ENCODE data around the gene SLC39A7.

Gene SLC39A7

DNA sequence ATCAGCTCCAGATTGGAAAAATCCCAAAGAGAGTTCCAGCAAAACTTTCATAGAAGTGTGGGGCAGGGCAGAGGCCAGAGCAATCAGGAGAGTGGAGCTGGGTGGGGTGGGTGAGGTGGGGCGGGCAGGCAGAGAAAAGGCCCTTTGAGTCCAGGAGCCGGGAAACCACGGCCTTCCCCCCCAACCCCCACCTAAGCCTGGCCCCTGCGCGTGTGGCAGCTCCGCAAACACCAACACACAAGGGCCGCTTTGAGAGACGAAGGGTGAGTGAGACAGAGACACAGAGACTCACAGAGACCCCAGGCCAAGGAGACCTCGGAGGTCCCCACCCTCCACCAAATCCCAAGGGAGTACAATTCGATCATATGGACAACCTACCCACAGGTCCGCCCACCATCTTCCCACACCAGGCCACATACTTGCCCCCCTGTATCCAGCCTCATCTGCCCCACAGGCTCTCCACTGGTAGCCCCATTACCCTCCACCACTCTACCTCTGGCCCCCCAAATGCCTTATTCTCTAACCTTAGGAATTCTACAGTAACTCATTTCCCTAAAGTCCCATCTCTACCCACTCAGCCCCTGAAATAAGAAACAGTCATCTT lies 10.1 kb upstream of the SLC39A7 start:
- DNase-seq = no peak

DNA sequence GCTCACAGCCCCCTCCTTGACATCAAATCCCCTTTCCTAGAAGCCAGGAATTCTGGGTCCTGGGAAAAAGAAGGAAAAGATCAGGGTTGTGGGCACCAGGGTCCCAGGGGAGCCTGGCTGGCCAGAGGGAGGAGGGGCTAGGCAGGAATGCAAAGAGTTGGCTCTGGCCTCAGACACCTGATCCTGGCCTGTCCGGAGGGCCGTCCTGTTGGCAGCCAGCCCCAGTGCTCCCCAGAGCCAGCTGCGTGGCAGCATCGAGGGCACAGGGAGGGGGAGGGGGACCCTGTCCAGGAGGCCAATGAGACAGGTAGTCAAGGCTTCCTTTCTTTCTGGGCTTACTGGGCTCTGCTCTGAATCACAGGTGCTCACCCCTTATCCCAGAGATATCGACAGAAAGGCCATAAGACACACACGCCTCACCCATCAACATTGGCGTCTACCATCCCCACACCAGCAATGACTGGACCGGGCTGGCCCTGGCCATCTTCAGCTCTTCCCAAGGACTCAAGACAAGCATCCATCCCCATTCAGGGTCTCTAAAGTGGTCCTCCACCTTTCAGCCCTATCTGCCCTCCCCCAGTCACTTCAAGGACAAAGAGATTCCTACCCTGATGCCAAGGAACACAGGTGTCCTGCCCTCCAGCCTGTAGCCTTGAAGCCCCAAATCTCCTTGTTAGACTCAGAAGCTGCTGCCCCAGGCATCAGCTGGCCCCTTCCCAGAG lies 9.1 kb upstream of the SLC39A7 start:
- no peak for DNase-seq

DNA sequence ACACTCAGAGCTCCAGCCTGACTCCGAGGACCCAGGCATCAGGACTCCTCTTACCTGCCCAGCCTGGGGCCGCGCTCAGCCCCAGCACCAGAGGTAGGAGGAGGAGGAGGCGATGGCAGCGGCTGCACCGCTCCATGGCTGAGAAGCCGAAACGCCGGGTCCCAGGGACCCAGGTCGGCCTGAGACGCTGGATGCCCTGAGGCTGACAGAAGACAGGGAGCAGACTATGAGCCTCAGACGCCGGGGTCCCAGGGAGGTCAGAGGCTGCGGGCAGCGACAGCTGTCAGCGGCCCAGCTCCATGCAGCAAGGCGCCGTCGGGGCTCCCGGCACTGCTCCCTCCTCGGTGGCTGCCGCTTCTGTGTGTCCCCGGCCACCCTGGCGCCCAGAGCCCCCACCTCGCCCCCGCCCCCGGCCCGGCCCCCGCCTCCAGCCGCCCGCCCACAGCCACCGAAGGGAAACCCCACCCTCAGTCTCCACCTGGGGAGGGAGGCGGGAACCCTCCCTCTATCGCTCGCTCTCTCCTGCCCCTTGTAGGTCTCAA lies 8.5 kb upstream of the SLC39A7 start, which contains the start of gene COL11A2:
Gene COL11A2 (minus strand): TSS at position 363 of the 542 bp plus-strand sequence. CDS start 227 bp downstream, at position 136.
- peak; percentile 19 for DNase-seq

DNA sequence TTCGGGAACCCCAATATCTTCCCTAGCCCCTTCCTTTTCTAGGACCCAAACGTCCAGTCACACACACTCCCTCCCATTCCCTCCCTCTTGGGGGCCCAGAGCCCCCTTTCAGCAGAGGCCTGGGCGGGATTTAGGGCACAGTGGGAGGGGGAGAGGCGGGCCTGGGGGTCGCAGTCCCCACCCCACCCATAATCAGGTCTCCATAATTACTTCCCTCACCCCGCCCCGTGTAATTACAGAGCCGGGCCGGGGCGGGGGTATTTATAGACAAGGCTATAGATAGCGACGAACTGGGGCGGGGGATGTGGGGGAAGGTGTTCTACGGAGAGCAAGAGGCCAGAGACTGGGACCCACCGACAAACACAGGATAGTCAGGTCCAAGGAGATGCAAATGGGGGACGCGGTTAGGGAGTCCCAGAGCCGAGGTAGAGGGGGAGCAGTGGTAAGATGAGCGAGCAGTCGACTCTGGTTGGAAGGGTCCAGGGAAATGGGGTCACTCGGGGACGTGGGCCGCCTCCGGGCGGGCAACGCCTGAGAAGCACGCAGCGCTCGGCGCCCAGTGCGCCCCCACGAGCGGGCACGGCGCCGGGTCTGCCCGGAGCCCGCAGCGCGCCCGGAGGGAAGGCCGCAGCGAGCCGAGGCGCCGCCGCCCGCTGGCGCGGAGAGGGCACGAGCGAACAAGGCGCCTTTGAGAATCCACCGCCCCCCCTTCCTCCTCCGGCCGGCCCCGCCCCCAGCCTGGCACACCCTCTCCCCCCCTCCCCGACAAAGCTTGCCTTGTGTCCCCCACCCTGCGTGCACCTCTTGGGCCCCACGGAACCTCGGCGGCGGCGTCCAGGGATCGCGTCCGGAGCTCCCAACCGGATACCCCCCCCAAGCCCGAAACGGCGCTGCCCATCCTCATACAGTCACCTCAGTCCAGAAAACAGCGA lies 7.7 kb upstream of the SLC39A7 start:
- peak; percentile 19 for DNase-seq

DNA sequence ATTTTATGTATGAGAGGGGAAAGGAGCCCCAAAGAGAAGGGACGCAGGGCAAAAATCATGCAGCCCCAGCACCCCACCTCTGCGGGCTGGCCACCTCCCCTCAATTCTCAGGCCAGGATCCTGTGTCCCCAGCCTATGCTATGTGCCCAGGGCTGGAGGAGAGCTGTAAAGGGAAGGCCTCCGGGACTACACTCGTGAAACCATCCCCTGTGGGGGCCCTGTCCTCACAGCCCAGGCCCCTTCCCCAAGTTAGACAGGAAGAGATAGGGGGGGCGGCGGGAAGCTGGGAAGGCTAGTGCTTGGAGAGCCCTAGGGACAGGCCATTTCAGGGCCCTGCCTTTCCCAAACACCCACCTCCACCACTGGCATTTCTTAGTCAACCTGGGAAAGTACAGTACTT lies 7.0 kb upstream of the SLC39A7 start:
- no peak for DNase-seq

DNA sequence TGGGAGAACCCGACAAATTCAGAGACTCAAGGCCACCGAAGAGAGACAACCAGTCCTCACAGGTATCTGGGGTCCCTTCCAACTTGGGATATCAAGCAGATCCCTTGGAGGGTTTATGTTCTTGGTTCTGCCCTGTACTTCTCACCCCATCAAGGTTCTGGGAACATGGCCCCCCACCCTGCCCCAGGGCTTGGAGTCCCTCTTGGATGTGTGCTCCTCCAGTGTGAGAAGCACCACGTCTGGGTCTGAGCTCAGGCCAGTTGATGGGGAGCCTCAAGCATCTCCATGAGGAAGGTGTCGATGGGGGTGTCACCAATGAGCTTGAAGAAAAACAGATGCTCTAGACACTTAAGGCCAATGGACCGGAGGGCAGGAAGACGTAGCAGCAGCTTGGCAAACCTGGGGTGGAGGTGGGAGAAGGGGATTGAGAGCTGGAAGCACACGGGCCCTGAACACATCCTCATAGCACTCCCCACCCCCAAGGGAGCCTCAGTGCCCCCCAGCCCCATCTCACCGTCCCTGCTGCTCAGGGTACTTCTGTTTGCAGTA lies 6.2 kb upstream of the SLC39A7 start:
- no peak for DNase-seq

DNA sequence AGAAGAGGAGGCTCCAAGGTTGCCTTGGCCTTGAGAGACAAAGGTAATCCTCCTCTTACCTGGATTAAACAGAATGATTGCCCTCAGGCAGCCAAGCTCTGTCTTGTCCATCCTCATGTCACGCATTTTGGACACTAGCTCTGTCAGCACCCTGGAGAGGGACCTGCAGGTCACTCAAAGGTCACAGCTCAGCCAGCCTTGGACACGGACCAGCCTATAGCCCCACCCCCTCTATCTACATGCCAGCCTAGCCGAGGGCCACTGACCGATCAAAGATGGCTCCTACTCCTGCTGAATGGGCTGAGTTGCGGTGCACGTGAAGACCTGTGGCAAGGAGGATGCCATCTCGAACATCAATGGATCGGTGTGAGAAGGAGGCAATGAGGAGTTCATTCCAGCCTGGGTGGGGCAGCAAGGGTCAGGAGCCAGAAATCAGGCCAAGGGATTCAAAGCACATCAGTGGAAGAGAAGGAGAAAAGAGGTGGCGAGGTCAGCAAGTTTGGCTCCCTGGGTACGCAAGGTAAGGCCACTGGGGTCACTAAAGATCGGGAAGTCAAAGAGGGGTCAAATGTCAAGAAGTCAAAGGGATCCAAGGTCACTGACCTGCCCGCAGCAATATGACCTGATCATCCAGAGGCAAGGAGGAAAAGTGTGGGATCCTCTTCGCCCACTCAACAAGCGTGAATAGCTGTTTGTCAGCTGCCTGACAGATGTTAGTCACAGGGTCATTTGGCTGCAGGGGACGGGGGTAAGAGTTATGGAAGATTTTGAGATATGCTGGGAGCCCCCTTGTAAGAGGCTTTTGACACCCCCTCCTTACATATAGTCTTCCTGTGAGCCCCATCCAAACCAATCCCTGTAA lies 5.1 kb upstream of the SLC39A7 start:
- no peak for DNase-seq

DNA sequence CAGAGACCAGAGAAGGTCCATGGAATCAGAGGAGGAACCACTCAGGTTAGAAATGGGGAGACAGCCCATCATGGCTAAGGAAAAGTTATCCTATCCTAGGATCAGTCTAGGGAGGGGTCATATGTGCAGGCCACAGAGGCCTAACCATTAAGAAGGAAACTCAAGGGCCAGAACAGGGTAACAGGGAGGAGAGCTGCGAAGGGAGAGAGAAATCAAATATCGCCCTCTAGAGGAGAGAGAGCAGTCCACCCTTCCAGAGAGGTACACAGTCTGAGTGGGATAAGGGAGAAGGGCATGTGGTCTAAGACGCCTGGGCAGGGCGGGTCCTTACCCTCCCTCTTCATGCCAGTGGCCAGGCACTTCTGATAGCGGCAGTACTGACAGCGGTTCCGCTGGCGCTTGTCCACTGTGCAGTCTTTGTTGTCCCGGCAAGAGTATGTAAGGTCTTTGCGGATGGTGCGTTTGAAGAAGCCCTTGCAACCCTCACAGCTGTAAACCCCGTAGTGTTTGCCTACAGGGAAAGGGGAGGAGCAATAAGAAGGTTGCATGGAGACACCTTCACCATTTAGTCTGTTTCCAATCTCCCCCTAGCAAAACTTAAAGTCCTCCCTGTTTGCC lies 3.1 kb upstream of the SLC39A7 start:
- DNase-seq = peak; percentile 28

DNA sequence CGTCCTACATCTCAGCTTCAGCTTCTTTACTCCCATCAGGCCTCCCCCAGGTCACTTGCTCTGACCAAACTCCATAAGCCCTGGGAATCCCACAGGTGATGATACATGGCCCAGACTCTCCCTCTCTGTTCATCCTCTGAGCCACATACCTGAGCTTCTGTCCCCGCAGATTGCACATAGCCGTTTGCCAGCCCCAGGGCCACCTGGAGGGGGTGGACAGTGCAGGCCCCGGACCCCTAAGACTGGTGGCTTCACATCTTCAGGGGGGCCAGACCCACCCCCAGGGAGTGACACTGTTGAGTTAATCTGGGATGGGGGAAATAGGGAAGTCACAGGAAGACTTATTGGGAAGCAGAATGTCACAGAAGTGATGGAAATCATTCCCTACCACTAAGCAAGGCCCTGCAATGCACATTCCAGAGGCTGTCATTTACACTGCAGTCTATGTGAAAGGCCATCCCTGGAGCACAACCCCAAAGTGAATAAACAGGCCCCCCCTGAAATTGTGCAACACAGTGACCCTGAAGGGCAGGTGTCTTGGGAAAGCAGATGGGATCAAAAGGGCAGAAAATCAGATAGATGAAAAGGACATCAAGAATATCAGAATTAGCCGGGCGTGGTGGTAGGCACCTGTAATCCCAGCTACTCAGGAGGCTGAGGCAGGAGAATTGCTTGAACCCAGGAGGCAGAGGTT lies 2.4 kb upstream of the SLC39A7 start:
- no peak for DNase-seq

DNA sequence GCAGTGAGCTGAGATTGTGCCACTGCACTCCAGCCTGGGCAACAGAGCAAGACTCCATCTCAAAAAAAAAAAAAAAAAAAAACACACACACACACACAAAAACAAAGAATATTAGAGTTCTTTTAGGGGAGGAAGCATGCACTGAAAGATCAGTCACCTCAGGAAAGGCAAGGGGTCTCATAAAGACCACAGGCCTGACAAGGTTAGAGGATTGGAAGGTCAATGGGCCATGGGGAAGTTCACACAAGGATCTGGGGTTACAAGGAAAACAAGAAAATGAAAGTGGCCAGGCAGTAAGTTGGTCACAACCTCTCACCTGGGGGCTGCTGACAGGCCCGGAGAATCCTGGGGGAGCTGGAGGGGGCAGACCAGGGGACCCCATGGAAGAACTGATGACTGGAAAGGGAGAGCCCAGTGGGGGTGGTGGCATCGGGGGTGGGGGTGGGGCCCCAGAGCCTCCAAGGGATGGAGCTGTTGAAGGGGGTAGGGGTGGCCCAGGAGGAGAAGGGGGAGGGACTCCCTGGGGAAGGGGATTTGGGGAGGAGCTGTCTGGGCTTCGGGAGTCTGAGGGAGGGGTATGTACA lies 1.7 kb upstream of the SLC39A7 start:
- DNase-seq = no peak

DNA sequence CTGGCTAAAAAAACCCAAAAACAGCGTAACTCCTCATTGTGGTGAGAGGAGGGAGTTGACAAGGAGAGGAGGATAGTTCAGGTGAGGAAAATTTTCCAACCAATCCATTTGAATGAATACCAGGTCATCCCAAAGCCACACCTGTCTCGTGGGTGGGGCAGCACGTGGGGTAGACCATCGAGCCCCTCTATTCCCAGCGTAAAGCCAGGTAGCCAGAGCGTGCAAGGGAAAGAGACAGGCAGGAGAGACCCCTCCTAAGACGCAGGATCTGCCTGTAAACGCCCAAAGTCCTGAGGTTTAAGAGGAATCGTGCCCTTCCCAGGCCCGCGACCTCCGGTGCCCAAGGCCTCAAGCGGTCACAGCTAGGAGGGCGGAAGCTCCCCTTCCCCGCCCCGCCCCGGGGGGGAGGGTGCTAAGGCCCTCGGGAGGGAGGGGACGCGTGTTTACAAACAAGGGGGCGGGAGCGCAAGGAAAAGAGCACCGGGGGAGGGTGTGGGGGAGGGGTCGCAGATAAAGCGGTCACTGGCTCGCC lies 914 bp upstream of the SLC39A7 start:
- DNase-seq = peak; percentile 71

DNA sequence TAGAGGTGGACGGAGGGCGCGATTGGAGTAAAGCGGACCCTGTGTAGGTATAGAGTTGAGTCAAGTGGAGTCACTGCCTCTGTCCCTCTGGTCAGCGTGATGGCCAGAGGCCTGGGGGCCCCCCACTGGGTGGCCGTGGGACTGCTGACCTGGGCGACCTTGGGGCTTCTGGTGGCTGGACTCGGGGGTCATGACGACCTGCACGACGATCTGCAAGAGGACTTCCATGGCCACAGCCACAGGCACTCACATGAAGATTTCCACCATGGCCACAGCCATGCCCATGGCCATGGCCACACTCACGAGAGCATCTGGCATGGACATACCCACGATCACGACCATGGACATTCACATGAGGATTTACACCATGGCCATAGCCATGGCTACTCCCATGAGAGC lies 479 bp downstream of the SLC39A7 start:
- DNase-seq = no peak

DNA sequence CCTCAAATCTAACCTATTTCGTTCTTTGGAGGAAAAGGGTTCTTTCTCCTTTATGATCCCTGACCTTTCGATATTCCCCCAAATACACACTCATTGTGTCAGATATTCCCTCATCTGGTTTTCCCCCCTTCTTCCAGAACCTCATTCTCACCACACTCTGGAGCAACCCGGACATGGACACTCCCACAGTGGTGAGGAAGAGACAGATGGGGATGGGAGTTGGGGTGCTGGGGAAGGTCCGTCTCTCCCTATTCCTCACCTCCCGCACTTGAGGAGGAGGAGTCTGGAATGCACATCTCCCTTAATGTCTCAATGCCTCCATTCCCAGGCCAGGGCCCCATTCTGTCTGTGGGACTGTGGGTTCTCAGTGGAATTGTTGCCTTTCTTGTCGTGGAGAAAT lies 1.3 kb downstream of the SLC39A7 start:
- no peak for DNase-seq

DNA sequence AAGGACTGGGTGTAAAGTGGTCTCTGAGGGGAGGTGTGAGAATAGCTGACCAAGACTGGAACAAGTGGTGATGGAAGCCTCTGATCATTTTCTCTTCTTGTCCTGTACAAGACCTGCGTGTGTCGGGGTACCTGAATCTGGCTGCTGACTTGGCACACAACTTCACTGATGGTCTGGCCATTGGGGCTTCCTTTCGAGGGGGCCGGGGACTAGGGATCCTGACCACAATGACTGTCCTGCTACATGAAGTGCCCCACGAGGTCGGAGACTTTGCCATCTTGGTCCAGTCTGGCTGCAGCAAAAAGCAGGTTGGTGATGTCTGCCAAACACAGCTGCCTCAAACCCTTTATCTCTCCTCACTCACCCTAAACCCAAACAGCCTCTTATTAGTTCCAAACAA lies 2.1 kb downstream of the SLC39A7 start:
- no peak for DNase-seq

DNA sequence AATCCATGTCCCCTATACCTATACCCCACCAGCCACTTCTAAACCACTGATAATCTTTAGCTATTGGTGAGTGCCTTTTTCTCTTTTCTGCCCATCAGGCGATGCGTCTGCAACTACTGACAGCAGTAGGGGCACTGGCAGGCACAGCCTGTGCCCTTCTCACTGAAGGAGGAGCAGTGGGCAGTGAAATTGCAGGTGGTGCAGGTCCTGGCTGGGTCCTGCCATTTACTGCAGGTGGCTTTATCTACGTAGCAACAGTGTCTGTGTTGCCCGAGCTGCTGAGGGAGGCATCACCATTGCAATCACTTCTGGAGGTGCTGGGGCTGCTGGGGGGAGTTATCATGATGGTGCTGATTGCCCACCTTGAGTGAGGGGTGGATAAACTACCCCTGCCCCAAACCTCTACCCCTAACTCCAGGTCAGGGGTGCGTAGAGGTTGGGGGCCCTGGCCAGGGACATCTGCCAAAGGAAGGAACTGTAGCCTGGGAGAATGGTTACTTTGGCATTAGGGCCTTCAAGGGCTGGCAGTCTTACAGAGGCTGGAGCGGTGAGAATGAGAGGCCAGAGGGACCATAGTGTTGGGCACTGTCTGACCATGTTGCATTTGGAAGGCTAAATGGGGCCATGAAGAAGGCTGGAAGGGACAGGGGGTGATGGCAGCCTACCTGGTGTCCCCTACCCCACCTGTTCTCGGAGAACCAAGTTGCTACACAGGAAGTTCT lies 2.9 kb downstream of the SLC39A7 start:
- DNase-seq = no peak

DNA sequence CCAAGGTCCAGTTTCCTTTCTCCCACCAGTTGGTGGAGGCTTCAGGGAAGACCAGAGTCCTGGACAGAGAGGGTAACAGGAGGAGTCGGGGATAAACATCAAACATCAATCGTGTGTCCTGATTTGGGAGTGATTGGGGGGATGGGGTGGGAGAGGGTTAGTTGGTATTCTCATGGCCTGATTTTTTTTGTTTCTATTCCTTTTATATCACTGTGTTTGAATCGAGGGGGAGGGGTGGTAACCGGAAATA lies 3.4 kb downstream of the SLC39A7 start:
- DNase-seq = no peak

DNA sequence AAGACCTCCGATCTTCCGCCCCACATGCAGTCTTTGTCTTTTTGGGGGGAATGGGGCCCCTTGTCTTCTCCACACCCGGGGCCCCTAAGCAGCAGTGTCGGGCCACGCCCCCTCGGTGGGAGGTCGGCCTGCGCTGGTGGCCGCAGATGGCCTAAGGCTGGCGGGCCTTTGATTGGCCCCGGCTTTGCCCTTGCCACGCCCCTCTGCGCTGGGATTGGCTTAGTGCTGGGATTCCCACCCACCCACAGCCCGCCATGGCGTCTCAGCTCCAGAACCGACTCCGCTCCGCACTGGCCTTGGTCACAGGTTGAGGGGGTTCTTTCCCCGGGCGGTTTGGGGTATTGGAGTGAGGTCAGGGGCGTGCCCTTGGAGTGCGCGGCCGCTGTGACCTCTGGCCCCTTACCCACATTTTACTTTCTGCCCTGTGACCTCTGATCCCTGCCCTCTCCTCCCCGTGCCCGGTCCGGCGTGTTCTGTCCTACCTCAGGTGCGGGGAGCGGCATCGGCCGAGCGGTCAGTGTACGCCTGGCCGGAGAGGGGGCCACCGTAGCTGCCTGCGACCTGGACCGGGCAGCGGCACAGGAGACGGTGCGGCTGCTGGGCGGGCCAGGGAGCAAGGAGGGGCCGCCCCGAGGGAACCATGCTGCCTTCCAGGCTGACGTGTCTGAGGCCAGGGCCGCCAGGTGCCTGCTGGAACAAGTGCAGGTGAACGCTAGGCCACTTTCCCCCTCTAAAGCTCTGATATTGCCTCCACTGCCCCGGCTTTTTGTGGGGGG lies 3.9 kb downstream of the SLC39A7 start, which contains the start of gene HSD17B8:
Gene HSD17B8 (plus strand): TSS at position 241 of the 776 bp plus-strand sequence. CDS start 14 bp downstream, at position 255.
- peak; percentile 91 for DNase-seq

DNA sequence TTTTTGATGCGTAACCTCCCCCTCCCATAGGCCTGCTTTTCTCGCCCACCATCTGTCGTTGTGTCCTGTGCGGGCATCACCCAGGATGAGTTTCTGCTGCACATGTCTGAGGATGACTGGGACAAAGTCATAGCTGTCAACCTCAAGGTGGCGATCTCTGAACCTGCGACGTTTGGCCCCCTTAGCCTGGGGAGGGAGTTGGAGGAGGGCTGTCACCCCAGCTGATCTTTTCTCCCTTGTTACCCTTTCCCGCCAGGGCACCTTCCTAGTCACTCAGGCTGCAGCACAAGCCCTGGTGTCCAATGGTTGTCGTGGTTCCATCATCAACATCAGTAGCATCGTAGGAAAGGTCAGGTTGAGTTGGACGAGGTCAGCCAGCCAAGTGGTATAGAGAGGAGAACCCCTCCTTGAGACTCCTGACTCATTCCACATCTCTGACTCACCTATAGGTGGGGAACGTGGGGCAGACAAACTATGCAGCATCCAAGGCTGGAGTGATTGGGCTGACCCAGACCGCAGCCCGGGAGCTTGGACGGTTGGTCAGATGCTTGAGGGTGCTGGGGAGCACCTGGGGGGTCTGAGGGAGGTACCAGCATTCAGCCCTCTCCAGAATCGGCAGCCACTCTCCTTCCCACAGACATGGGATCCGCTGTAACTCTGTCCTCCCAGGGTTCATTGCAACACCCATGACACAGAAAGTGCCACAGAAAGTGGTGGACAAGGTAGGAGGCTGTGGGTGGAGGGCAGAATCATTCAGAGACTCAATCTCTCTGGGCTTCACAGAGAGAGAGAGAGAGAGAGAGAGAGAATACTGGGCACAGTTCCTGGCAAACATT lies 4.7 kb downstream of the SLC39A7 start:
- no peak for DNase-seq
